ENCODE data around the gene PRR36.
A peak's percentile ranks its signal among the peaks of the same experiment; 100 is the strongest.
"Not testable (repeated sequence)": the region's sequence is repeated elsewhere in the genome, so short reads cannot be mapped to it uniquely, and the experiment has no call there.

PRR36 gene

GRCh38 chr19:7859831-7860713 lies 14.1 kb downstream of the PRR36 start:
- no peak for DNase-seq (ENCODE audit: low spot score)

GRCh38 chr19:7859087-7859486 lies 15.1 kb downstream of the PRR36 start:
- not testable (repeated sequence) for DNase-seq (ENCODE audit: low spot score)

- DNase-seq (ENCODE audit: low spot score), result peak; percentile 84
Observed at GRCh38 chr19:7858109-7858770, 15.9 kb downstream of the PRR36 start.

GRCh38 chr19:7857727-7858108 lies 16.5 kb downstream of the PRR36 start:
- no peak for DNase-seq (ENCODE audit: low spot score)

GRCh38 chr19:7856679-7857663 lies 17.2 kb downstream of the PRR36 start:
- DNase-seq (ENCODE audit: low spot score), result no peak

- no peak for DNase-seq (ENCODE audit: low spot score)
Observed at GRCh38 chr19:7856109-7856591, 18.0 kb downstream of the PRR36 start.

GRCh38 chr19:7855426-7856108 lies 18.6 kb downstream of the PRR36 start:
- no peak for DNase-seq (ENCODE audit: low spot score)

GRCh38 chr19:7853770-7854128 lies 20.4 kb downstream of the PRR36 start:
- no peak for DNase-seq (ENCODE audit: low spot score)

- DNase-seq (ENCODE audit: low spot score), result peak; percentile 90
Observed at GRCh38 chr19:7852851-7853769, 21.1 kb downstream of the PRR36 start.

- no peak for DNase-seq (ENCODE audit: low spot score)
Observed at GRCh38 chr19:7851623-7852500, 22.3 kb downstream of the PRR36 start.

GRCh38 chr19:7850945-7851622 lies 23.1 kb downstream of the PRR36 start:
- no peak for DNase-seq (ENCODE audit: low spot score)

GRCh38 chr19:7850000-7850813 lies 24.0 kb downstream of the PRR36 start:
- DNase-seq (ENCODE audit: low spot score), result peak; percentile 42

- DNase-seq (ENCODE audit: low spot score), result no peak
Observed at GRCh38 chr19:7849631-7849999, 24.6 kb downstream of the PRR36 start.

- peak; percentile 45 for DNase-seq (ENCODE audit: low spot score)
Observed at GRCh38 chr19:7848779-7849457, 25.3 kb downstream of the PRR36 start.

GRCh38 chr19:7847664-7848063 lies 26.5 kb downstream of the PRR36 start:
- DNase-seq (ENCODE audit: low spot score), result peak; percentile 38

- no peak for DNase-seq (ENCODE audit: low spot score)
Observed at GRCh38 chr19:7846155-7846646, 28.0 kb downstream of the PRR36 start.

All from ecto neural progenitor cell (in vitro differentiated cells).